Measurements from ENCODE around the gene CD28. TPM values are rescaled to one million over a fixed set of nuclear protein-coding genes. Genes with fewer than 3 reads are reported as not detected.

CD28 gene
- total RNA-seq = 1 to 10 TPM; 1.5 to 1.9 TPM

DNA sequence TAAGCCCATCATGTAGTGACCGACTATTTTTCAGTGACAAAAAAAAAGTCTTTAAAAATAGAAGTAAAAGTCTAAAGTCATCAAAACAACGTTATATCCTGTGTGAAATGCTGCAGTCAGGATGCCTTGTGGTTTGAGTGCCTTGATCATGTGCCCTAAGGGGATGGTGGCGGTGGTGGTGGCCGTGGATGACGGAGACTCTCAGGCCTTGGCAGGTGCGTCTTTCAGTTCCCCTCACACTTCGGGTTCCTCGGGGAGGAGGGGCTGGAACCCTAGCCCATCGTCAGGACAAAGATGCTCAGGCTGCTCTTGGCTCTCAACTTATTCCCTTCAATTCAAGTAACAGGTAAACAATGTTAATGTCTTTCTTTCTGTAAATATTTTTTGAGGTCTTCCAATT is at the start of gene CD28:
Gene CD28, plus strand, starts transcription at position 237 of the 400 bp plus-strand sequence. Its CDS starts 58 bp downstream, at position 295.
- Histone ChIP-seq H3K4me1 (no peaks in the 10 kb centered on the region), H3K27me3 (no peaks in the 10 kb centered on the region), H3K27ac (no peak within 1 kb of the TSS), H3K36me3 (no peaks in the 10 kb centered on the region), H3K9me3 (no peaks in the 10 kb centered on the region), H3K4me3 (no peak within 1 kb of the TSS), H3K9ac (ENCODE audit: low read depth in 2 of 2, low read length in 2 of 2) (no peak within 1 kb of the TSS)
- DNase-seq = peak; percentile 59
- intact Hi-C loops (cut with DNase I) = no loop called here
- TF ChIP-seq, protein P1, sequence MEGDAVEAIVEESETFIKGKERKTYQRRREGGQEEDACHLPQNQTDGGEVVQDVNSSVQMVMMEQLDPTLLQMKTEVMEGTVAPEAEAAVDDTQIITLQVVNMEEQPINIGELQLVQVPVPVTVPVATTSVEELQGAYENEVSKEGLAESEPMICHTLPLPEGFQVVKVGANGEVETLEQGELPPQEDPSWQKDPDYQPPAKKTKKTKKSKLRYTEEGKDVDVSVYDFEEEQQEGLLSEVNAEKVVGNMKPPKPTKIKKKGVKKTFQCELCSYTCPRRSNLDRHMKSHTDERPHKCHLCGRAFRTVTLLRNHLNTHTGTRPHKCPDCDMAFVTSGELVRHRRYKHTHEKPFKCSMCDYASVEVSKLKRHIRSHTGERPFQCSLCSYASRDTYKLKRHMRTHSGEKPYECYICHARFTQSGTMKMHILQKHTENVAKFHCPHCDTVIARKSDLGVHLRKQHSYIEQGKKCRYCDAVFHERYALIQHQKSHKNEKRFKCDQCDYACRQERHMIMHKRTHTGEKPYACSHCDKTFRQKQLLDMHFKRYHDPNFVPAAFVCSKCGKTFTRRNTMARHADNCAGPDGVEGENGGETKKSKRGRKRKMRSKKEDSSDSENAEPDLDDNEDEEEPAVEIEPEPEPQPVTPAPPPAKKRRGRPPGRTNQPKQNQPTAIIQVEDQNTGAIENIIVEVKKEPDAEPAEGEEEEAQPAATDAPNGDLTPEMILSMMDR (IDR thresholded peaks at IDR 0.05) = no peak

DNA sequence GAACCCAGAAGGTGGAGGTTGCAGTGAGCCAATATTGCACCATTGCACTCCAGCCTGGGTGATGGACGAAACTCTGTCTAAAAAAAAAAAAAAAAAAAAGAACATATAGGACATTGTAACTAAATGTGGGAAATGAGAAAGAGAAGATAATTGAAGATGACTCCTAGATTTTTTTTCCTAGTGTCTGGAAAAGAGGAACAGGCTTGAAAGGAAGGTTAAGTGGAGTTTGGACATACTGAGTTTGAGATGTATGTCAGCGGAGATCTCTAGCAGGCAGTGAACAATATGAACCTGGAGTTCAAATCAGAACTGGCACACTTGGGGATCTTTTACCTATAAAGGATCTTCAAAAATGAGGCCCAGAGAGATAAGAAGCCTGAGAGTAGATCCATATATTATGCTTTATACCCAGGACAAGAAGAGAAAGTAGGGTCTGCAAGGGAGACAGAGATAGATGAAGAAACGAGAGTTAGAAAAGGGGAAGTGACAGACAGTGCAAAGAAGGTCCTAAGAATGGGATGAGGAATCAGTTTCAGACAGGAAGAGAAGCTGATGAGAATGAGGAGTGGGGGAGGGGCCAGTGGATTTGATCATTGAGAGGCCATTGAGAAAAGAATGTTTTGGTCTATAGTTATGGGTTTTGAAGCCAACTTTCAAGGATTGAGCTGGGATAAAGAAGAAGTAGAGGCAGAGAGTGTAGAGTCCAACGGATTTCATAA is 46.9 kb upstream of the CD28 start:
- H3K9me3 ChIP-seq = no peaks in the 10 kb centered on the region
- peaks cover 5% of the 10 kb centered on the region for H3K4me1 ChIP-seq
- H3K27me3 ChIP-seq = no peaks in the 10 kb centered on the region
- TF ChIP-seq, protein P1 (IDR thresholded peaks at IDR 0.05) = no peak
- intact Hi-C loops (cut with DNase I) = loop anchor here (10.0 kb wide), 2 partner anchors 155 to 175 kb away; no protein-coding TSS in a partner anchor
- H3K9ac ChIP-seq (ENCODE audit: low read depth in 2 of 2, low read length in 2 of 2) = no peak overlapping the region
- no peak overlapping the region for H3K27ac ChIP-seq
- H3K4me3 ChIP-seq = no peak overlapping the region
- H3K36me3 ChIP-seq = no peaks in the 10 kb centered on the region
- no peak for DNase-seq

DNA sequence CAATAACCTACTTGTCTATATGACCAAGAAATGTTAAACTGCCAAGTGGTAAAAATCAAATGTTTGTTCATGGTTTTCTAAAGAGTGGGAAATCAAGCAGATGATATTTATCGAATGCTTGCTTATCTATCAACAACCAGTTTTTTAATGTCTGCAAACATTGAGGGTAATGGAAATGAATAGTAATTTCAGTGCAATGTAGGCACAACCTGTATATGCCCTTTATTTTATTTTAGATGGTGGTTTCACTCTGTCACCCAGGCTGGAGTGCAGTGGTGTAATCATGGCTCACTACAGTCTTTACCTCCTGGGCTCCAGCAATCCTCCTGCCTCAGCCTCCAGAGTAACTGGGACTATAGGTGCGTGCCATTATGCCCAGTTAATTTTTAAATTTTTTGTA is 46.0 kb upstream of the CD28 start:
- Histone ChIP-seq H3K9ac (ENCODE audit: low read depth in 2 of 2, low read length in 2 of 2) (no peak overlapping the region), H3K4me3 (no peak overlapping the region), H3K36me3 (no peaks in the 10 kb centered on the region), H3K9me3 (no peaks in the 10 kb centered on the region), H3K27ac (no peak overlapping the region), H3K27me3 (no peaks in the 10 kb centered on the region), H3K4me1 (peaks cover 5% of the 10 kb centered on the region)
- TF ChIP-seq, protein P1 (IDR thresholded peaks at IDR 0.05) = no peak
- no peak for DNase-seq
- intact Hi-C loops (cut with DNase I) = no loop called here

DNA sequence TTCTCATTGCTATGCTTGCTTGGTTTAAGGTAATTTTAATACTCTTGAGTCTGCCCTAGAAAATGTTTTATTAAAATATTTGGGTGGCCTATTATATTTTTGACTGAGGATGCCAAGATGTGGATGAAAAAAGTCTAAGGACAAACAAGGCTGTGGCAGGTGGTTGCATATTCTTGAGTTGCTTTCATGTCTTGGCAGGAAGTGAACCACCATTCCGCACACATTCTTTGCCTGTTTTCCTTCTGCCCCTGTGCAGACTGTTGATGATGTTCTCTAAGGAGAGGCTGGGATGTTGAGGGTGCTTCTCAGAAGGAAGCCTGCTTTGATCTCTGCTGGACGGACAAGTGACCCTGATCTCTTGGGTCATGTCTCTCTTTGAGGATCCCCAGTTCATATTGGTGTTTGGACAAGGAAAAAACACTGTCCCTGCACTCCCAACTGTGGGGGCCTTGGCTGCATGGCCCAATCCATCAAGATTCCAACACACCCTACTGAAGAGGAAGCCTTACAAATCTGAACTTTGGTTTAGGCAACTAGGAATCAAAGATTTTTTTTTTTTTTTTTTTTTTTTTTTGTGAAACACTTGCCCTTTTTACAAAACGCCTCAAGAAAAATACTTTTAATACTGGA is 45.0 kb upstream of the CD28 start:
- Histone ChIP-seq H3K27ac (no peak overlapping the region), H3K9ac (ENCODE audit: low read depth in 2 of 2, low read length in 2 of 2) (no peak overlapping the region), H3K36me3 (no peaks in the 10 kb centered on the region), H3K4me1 (peaks cover 5% of the 10 kb centered on the region), H3K9me3 (no peaks in the 10 kb centered on the region), H3K4me3 (no peak overlapping the region), H3K27me3 (no peaks in the 10 kb centered on the region)
- intact Hi-C loops (cut with DNase I) = no loop called here
- TF ChIP-seq, protein P1 (IDR thresholded peaks at IDR 0.05) = no peak
- DNase-seq = no peak

DNA sequence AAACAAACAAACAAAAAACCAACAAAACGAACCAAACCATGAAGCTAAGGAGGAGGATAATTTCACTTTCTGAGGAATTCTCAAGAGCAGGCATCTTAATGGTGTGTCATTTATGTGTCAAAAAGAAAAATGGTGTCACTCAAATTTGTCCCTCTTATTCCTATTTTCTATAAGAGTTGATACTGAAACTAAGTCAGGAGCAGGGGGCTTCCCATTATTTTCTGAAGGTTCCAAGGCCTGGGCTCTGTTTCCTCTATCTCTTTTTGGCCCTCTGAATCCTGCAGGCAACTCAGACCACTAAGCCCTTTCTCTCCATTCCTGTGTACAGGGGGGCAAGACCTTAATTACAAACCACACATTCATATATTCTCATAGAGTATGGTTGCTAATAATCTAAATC is 44.0 kb upstream of the CD28 start:
- TF ChIP-seq, protein P1 (IDR thresholded peaks at IDR 0.05) = no peak
- Histone ChIP-seq H3K27me3 (no peaks in the 10 kb centered on the region), H3K4me1 (no peaks in the 10 kb centered on the region), H3K36me3 (no peaks in the 10 kb centered on the region), H3K9ac (ENCODE audit: low read depth in 2 of 2, low read length in 2 of 2) (no peak overlapping the region), H3K9me3 (no peaks in the 10 kb centered on the region), H3K4me3 (no peak overlapping the region), H3K27ac (no peak overlapping the region)
- intact Hi-C loops (cut with DNase I) = no loop called here
- DNase-seq = no peak
